WTC11 (cell line): ENCODE results near the gene DAAM2.

ENCODE experiments used
- ATF3 ChIP-seq: sonication (generic); formaldehyde crosslinking; conservative IDR thresholded peaks from 2 replicates; pipeline ENCODE4 v1.8.1; 2022; ENCODE audit warnings: mild to moderate bottlenecking, missing genetic modification reagents
- CREB1 ChIP-seq: sonication (generic); formaldehyde crosslinking; IDR thresholded peaks from 2 replicates; pipeline ENCODE4 v1.8.0; 2023; ENCODE audit warnings: mild to moderate bottlenecking, missing genetic modification reagents
- CTCF ChIP-seq: fragments of 200-600 bp; IDR thresholded peaks from 2 replicates; pipeline ENCODE4 v1.8.0; 2022; ENCODE audit warnings: antibody characterized with exemption
- GABPB1 ChIP-seq: sonication (generic); formaldehyde crosslinking; IDR thresholded peaks from 2 replicates; pipeline ENCODE4 v1.8.1; 2023; ENCODE audit warnings: mild to moderate bottlenecking, missing genetic modification reagents
- NFYB ChIP-seq: sonication (generic); formaldehyde crosslinking; conservative IDR thresholded peaks from 2 replicates; pipeline ENCODE4 v1.8.0; 2022; ENCODE audit warnings: low read depth, missing genetic modification reagents
- NR1H2 ChIP-seq: sonication (generic); formaldehyde crosslinking; IDR thresholded peaks from 2 replicates; pipeline ENCODE4 v1.9.0; 2021; ENCODE audit warnings: mild to moderate bottlenecking, moderate library complexity, missing genetic modification reagents
- RELA ChIP-seq: sonication (generic); formaldehyde crosslinking; IDR thresholded peaks from 2 replicates; pipeline ENCODE4 v1.8.1; 2022; ENCODE audit warnings: missing genetic modification reagents, mild to moderate bottlenecking, borderline replicate concordance
- SP1 ChIP-seq: sonication (generic); formaldehyde crosslinking; conservative IDR thresholded peaks from 2 replicates; pipeline ENCODE4 v1.8.1; 2022; ENCODE audit warnings: missing genetic modification reagents
- ZNF138 ChIP-seq: sonication (generic); formaldehyde crosslinking; conservative IDR thresholded peaks from 2 replicates; pipeline ENCODE4 v1.8.1; 2022; ENCODE audit warnings: mild to moderate bottlenecking, moderate library complexity, missing genetic modification reagents
- ZNF396 ChIP-seq: fragments of 250-450 bp; sonication (Bioruptor Pico); IDR thresholded peaks from 2 replicates; pipeline ENCODE4 v1.8.0; 2021; ENCODE audit warnings: mild to moderate bottlenecking, moderate library complexity, borderline replicate concordance
- ZNF416 ChIP-seq: fragments of 250-450 bp; sonication (Bioruptor Pico); IDR thresholded peaks from 2 replicates; pipeline ENCODE4 v1.9.0; 2021; ENCODE audit warnings: mild to moderate bottlenecking, inconsistent platforms

GRCh38 chr6:39793516-39793915, 1.3 kb downstream of the DAAM2 start:
- no peak for TF ChIP-seq NR1H2 (CRISPR knock-in tag)
- no peak for TF ChIP-seq ZNF416
- TF ChIP-seq CTCF, result no peak
- TF ChIP-seq NFYB (CRISPR knock-in tag), result no peak
- TF ChIP-seq GABPB1, result no peak
- TF ChIP-seq ATF3 (CRISPR knock-in tag), result no peak
- TF ChIP-seq RELA, result no peak
- no peak for TF ChIP-seq CREB1 (CRISPR knock-in tag)
- TF ChIP-seq ZNF138 (CRISPR knock-in tag), result no peak
- TF ChIP-seq SP1 (CRISPR knock-in tag), result no peak
- no peak for TF ChIP-seq ZNF396 (CRISPR knock-in tag)
